GM10266 (cell line): ENCODE data around the gene NTM.
"Not testable (repeated sequence)": the region's sequence is repeated elsewhere in the genome, so short reads cannot be mapped to it uniquely, and the experiment has no call there.

Source experiments
- DNase-seq: peaks from one replicate; pipeline ENCODE4 v3.0.0; 2012; ENCODE audit errors: extremely low spot score
- TF ChIP-seq, protein P1 (sequence below): IDR thresholded peaks from 2 replicates; pipeline ENCODE4 v1.5.1; 2012; ENCODE audit warnings: mild to moderate bottlenecking, low read depth; ENCODE audit not compliant: control insufficient read depth, insufficient read depth; ENCODE audit errors: missing control alignments

Gene NTM

DNA sequence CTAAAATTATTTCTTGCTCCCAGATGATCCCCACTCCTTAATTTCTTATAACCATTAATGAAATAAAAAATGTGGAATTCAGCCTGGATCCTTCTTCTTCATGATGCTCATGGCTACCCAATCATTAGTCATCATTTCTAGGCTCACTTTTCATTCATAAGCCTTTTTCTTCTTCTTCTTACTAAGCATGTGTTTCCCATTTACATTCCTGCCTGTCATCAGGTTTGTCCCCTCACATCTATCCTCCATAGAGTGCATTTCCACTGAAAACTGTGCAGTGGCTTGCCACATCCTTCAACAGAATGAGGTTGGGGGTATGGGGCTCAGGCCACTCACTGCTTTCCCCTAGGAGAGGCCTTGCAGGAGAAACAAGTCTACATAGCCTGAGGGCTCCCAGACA lies 35.8 kb upstream of the NTM start:
- DNase-seq = no peak
- TF ChIP-seq, protein P1, sequence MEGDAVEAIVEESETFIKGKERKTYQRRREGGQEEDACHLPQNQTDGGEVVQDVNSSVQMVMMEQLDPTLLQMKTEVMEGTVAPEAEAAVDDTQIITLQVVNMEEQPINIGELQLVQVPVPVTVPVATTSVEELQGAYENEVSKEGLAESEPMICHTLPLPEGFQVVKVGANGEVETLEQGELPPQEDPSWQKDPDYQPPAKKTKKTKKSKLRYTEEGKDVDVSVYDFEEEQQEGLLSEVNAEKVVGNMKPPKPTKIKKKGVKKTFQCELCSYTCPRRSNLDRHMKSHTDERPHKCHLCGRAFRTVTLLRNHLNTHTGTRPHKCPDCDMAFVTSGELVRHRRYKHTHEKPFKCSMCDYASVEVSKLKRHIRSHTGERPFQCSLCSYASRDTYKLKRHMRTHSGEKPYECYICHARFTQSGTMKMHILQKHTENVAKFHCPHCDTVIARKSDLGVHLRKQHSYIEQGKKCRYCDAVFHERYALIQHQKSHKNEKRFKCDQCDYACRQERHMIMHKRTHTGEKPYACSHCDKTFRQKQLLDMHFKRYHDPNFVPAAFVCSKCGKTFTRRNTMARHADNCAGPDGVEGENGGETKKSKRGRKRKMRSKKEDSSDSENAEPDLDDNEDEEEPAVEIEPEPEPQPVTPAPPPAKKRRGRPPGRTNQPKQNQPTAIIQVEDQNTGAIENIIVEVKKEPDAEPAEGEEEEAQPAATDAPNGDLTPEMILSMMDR = no peak

DNA sequence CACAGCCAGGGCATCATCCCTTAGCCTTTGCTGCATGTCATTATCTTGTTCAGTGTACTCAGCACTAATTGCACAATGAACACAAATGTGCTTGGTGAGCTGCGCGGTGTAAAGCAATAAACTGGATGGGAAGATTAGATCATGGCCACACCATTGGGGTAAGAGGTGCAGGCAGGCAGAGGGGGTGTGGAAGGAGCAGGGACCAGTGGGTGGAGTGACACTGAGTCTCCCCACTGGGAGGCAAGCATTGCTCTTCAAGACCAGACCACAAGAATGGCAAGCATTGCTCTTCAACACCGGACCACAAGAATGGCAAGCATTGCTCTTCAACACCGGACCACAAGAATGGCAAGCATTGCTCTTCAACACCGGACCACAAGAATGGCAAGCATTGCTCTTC lies 28.5 kb upstream of the NTM start:
- not testable (repeated sequence) for DNase-seq

DNA sequence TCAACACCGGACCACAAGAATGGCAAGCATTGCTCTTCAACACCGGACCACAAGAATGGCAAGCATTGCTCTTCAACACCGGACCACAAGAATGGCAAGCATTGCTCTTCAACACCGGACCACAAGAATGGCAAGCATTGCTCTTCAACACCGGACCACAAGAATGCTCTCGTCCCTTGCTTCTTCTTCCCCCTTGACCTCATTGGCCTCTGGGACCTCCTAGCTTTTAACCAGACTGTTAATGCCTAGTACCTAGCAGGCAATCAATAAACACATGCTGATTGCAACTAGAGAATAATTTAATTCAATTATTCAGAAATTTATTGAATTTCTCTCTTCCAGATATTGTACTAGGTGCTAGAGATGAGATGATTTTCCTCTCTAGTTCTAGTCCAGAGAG lies 28.0 kb upstream of the NTM start:
- DNase-seq = not testable (repeated sequence)

DNA sequence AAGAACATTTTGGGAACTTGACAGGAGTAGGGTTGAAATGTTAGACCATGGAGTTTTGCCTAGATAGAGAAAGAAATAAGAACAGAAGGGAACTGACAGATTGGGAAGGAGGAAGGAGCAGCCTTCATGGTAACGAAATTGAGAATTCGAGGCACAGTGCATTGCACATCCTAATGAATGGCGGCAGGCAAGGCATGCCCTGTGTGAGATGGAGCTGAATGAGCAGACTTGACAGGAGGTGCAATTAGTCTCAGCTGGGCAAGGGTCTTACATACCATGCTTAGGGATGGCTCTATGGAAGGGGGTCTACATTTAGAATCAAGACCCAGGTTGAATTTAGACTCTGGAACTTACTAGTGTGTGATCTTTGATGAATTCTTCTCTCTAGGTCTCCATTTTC lies 25.0 kb upstream of the NTM start:
- TF ChIP-seq, protein P1 = no peak
- DNase-seq = no peak

DNA sequence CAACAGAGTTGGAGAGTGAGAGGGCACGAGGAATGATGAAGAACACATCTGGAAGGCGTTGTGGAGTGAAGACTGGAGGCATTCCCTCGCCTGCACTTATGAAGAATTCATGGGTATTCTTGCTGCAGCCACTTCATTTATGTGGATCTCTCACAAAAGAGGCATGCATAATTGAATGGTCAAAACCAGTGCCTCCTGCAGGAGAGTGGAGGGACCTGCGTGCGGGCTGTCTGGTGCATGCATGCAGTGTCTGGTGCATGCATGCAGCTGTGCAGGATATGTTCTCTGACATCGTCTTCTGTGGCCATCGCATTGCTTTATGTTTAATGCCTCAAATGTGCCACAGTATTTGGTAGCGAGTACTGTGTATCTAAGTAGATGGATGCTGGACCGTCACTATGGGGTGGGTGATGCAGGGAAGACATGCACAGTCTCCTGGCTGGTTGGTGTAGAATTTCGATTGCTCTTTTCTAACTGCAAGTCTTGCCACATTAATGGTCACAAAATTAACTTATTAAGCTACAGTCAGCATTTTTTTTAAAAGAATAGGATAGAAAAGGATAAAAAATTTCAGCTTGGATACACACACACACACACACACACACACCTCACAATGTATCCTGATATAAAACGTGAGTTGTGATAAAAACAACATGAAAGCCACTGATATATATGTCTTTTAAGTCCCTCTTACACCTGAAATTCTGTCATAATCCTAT lies 20.9 kb upstream of the NTM start:
- DNase-seq = no peak
- TF ChIP-seq, protein P1 = no peak

DNA sequence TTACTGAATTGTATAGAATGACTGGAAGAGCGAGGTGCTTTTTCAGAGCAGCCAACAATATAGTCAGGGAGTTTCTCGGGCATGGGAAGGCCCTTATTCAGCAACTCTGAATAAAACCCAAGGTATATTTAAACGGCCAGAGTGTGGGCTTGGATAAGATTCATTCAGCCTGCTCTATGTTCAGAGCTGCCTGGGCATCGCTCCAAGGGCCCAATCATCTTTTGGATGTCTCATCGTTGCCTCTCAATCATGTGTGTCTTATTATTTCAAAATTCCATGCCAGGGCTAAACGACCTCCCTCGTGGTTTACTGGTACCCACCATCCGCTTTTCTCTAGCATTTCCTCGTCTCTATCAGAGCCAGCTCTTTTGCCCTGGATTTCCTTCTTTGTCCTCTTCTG lies 19.5 kb upstream of the NTM start:
- DNase-seq = no peak
- TF ChIP-seq, protein P1 = no peak

DNA sequence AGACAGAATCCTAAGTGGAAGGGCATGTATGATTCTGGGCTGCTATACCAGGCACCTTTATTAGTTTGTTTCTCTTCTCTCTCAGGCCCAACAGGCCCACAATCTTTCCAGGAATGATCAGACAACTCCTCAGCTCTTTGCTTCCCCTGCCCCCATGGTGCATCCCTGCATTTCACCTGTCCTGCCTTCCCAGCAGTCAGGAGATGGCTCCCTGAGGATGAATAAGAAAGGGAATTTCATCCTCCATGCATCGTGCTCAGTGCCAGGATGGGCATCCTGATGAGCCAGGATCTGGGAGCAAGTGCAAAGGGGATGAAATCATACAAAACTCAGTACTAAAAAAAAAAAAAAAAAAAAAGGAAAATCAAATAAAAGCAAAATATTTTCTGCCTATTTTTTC lies 18.6 kb upstream of the NTM start:
- no peak for DNase-seq
- TF ChIP-seq, protein P1 = no peak

DNA sequence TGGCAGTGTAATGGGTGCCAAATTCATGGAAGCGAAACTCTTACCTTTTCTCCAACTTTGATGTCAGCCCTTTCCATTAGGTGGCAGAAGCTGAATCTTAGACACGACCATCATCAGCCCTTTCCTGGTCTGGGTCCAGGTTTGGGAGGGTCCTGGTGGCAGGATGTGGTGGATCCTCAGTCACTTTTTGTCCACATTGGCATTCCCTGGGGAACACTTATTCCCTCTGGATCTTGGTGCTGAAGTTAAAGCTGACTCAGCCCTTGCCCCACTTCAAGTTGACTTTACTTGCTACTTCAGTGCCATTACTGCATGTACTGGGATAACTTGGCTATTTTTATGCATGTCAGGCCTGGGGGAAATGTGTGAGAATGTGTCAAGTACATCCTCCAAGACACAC lies 16.6 kb upstream of the NTM start:
- TF ChIP-seq, protein P1 = no peak
- no peak for DNase-seq
